SK-N-SH treated with all-trans-retinoic acid at 6 μM for 48 hours (cell line): ENCODE results near the gene G3BP1.
"Not testable (repeated sequence)": the region's sequence is repeated elsewhere in the genome, so short reads cannot be mapped to it uniquely, and the experiment has no call there.

Experiments used
- ATAC-seq: fragments of 200-7000 bp; cut with Tn5 transposase; 3 replicates; pipeline ENCODE4 v1.9.1; 2020; ENCODE audit warnings: mild to moderate bottlenecking, moderate library complexity
- ARNTL ChIP-seq: fragments of 450-650 bp; formaldehyde crosslinking; IDR thresholded peaks from 2 replicates; pipeline ENCODE4 v1.5.0; 2020; ENCODE audit warnings: low read depth, mild to moderate bottlenecking, moderate library complexity, borderline replicate concordance
- CREB5 ChIP-seq: fragments of 250-450 bp; sonication (Bioruptor Pico); IDR thresholded peaks from 2 replicates; pipeline ENCODE4 v1.5.1; 2020; ENCODE audit warnings: low read depth, mild to moderate bottlenecking, moderate library complexity
- ESRRG ChIP-seq: fragments of 250-450 bp; sonication (Bioruptor Pico); IDR thresholded peaks from 2 replicates; pipeline ENCODE4 v1.6.1; 2021; ENCODE audit warnings: mild to moderate bottlenecking
- GLIS3 ChIP-seq: fragments of 250-450 bp; sonication (Bioruptor Pico); IDR thresholded peaks from 2 replicates; pipeline ENCODE4 v1.5.0; 2020; ENCODE audit warnings: mild to moderate bottlenecking, moderate library complexity
- ISL1 ChIP-seq: fragments of 250-450 bp; sonication (Bioruptor Pico); IDR thresholded peaks from 2 replicates; pipeline ENCODE4 v2.1.2; 2022; ENCODE audit warnings: mild to moderate bottlenecking, moderate library complexity
- PATZ1 ChIP-seq: fragments of 250-450 bp; sonication (Bioruptor Pico); IDR thresholded peaks from 2 replicates; pipeline ENCODE4 v1.8.0; 2020; ENCODE audit warnings: mild to moderate bottlenecking, moderate library complexity, borderline replicate concordance
- PPARA ChIP-seq: fragments of 250-450 bp; sonication (Bioruptor Pico); IDR thresholded peaks from 2 replicates; pipeline ENCODE4 v1.5.0; 2020; ENCODE audit warnings: mild to moderate bottlenecking, borderline replicate concordance
- RARB ChIP-seq: fragments of 250-450 bp; sonication (Bioruptor Pico); IDR thresholded peaks from 2 replicates; pipeline ENCODE4 v1.8.0; 2021; ENCODE audit warnings: mild to moderate bottlenecking, moderate library complexity
- SNAI2 ChIP-seq: fragments of 250-450 bp; sonication (Bioruptor Pico); IDR thresholded peaks from 2 replicates; pipeline ENCODE4 v1.5.0; 2020; ENCODE audit warnings: mild to moderate bottlenecking, moderate library complexity
- TCF4 ChIP-seq: fragments of 250-450 bp; sonication (Bioruptor Pico); IDR thresholded peaks from 2 replicates; pipeline ENCODE4 v1.8.0; 2021; ENCODE audit warnings: mild to moderate bottlenecking, moderate library complexity, borderline replicate concordance
- TOX ChIP-seq: fragments of 250-450 bp; sonication (Bioruptor Pico); IDR thresholded peaks from 2 replicates; pipeline ENCODE4 v1.8.0; 2021; ENCODE audit warnings: mild to moderate bottlenecking, moderate library complexity, borderline replicate concordance
- ZC3H10 ChIP-seq: fragments of 250-450 bp; sonication (Bioruptor Pico); IDR thresholded peaks from 2 replicates; pipeline ENCODE4 v1.5.1; 2021; ENCODE audit warnings: mild to moderate bottlenecking, moderate library complexity
- ZFP3 ChIP-seq: fragments of 250-450 bp; sonication (Bioruptor Pico); IDR thresholded peaks from 2 replicates; pipeline ENCODE4 v1.5.0; 2020; ENCODE audit warnings: mild to moderate bottlenecking, moderate library complexity
- ZFP30 ChIP-seq: fragments of 450-650 bp; formaldehyde crosslinking; IDR thresholded peaks from 2 replicates; pipeline ENCODE4 v1.5.0; 2022; ENCODE audit warnings: mild to moderate bottlenecking, moderate library complexity
- ZNF70 ChIP-seq: fragments of 450-650 bp; formaldehyde crosslinking; IDR thresholded peaks from 2 replicates; pipeline ENCODE4 v1.5.0; 2020; ENCODE audit warnings: mild to moderate bottlenecking, moderate library complexity

The G3BP1 gene

GRCh38 chr5:151856861-151857260, 85.1 kb downstream of the G3BP1 start:
- TF ChIP-seq TCF4: no peak
- no peak for TF ChIP-seq ZC3H10 (CRISPR knock-in tag)
- no peak for TF ChIP-seq PPARA (CRISPR knock-in tag)
- TF ChIP-seq ZNF70 (CRISPR knock-in tag): no peak
- no peak for TF ChIP-seq TOX
- TF ChIP-seq ISL1 (CRISPR knock-in tag): no peak
- no peak for TF ChIP-seq CREB5 (CRISPR knock-in tag)
- TF ChIP-seq GLIS3: no peak
- no peak for TF ChIP-seq ZFP3 (CRISPR knock-in tag)
- TF ChIP-seq ESRRG (CRISPR knock-in tag): no peak
- TF ChIP-seq PATZ1 (CRISPR knock-in tag): no peak
- no peak for TF ChIP-seq ARNTL (CRISPR knock-in tag)
- no peak for TF ChIP-seq ZFP30 (CRISPR knock-in tag)
- TF ChIP-seq RARB (CRISPR knock-in tag): no peak
- TF ChIP-seq SNAI2 (CRISPR knock-in tag): no peak
- TF ChIP-seq, all 23 proteins: peak for 0
- no peak for ATAC-seq

- ATAC-seq: not testable (repeated sequence)
Observed at GRCh38 chr5:151860867-151861266, 89.1 kb downstream of the G3BP1 start.
